B cell (primary cell): Measurements from ENCODE around the gene CBX1. TPM values are rescaled to one million over a fixed set of nuclear protein-coding genes. Genes with fewer than 3 reads are reported as not detected.

ENCODE experiments used
- ATAC-seq: fragments of 200-7000 bp; cut with Tn5 transposase; one replicate; pipeline ENCODE4 v1.10.0; 2021; ENCODE audit warnings: low read depth, mild to moderate bottlenecking, moderate number of reproducible peaks, moderate library complexity
- CTCF ChIA-PET: fragments of 350-600 bp; sonication (Branson Sonifier 250); formaldehyde crosslinking; loops from one replicate; lab custom pipeline; 2021; ENCODE audit warnings: antibody characterized with exemption, inconsistent platforms; lab: Charles Lee
- POLR2A ChIA-PET: fragments of 350-600 bp; sonication (Branson Sonifier 250); formaldehyde crosslinking; loops from one replicate; lab custom pipeline; 2021; ENCODE audit warnings: antibody characterized with exemption; lab: Charles Lee
- DNase-seq: peaks from one replicate; pipeline ENCODE4 v3.0.0; 2013
- H2AFZ ChIP-seq: 2 replicates; pipeline ENCODE4 v1.6.1; 2012; ENCODE audit warnings: mild to moderate bottlenecking, low read depth, low read length; ENCODE audit not compliant: insufficient read depth, poor library complexity, severe bottlenecking
- H3K27ac ChIP-seq, 2 donors: 1 replicate in 1 of 2; 2 replicates in 1 of 2; pipeline ENCODE4 v1.5.1; 2012 to 2013; ENCODE audit warnings: low read length in 2 of 2, mild to moderate bottlenecking in 2 of 2, moderate library complexity in 1 of 2
- H3K27me3 ChIP-seq, 4 experiments: fragments of 200-600 bp in 1 of 4; sonication (generic) in 1 of 4; replicated peaks in 1 of 4; 1 replicate in 2 of 4; 2 replicates in 2 of 4; pipeline versions ENCODE4 v1.6.1 to v1.7.0; 2013 to 2016; ENCODE audit warnings: low read length in 3 of 4, mild to moderate bottlenecking in 2 of 4, mixed read lengths in 1 of 4, moderate library complexity in 1 of 4; ENCODE audit not compliant: insufficient read depth in 4 of 4, control insufficient read depth in 3 of 4; ENCODE audit errors: control extremely low read depth in 1 of 4
- H3K36me3 ChIP-seq, 2 experiments: replicated peaks in 1 of 2; 1 replicate in 1 of 2; 2 replicates in 1 of 2; pipeline versions ENCODE4 v1.6.1 to v1.7.1; 2013; ENCODE audit warnings: low read length in 1 of 2; ENCODE audit not compliant: insufficient read depth in 2 of 2, control insufficient read depth in 1 of 2; ENCODE audit errors: control extremely low read depth in 1 of 2, extremely low read depth in 1 of 2
- H3K4me1 ChIP-seq, 2 donors: fragments of 200-600 bp in 1 of 2; sonication (generic) in 1 of 2; 1 replicate in 1 of 2; 2 replicates in 1 of 2; pipeline versions ENCODE4 v1.5.1 to v1.6.1; 2013 to 2017; ENCODE audit warnings: low read length in 2 of 2; ENCODE audit not compliant: control insufficient read depth in 2 of 2, insufficient read depth in 2 of 2
- H3K4me2 ChIP-seq: replicated peaks from 2 replicates; pipeline ENCODE3; 2012; ENCODE audit warnings: mild to moderate bottlenecking, low read depth, low read length; ENCODE audit not compliant: poor library complexity, severe bottlenecking
- H3K4me3 ChIP-seq, 5 experiments: fragments of 200-600 bp in 1 of 5; sonication (generic) in 1 of 5; 1 replicate in 3 of 5; 2 replicates in 2 of 5; pipeline versions ENCODE4 v1.5.1 to v1.7.0; 2011 to 2016; ENCODE audit warnings: low read length in 4 of 5, mild to moderate bottlenecking in 4 of 5, low read depth in 2 of 5, control low read depth in 1 of 5, moderate library complexity in 1 of 5; ENCODE audit not compliant: insufficient read depth in 1 of 5; ENCODE audit errors: control extremely low read depth in 1 of 5, extremely low read depth in 1 of 5
- H3K79me2 ChIP-seq: fragments of 200-600 bp; sonication (generic); one replicate; pipeline ENCODE4 v1.6.0; 2016; ENCODE audit warnings: low read length; ENCODE audit not compliant: control insufficient read depth, insufficient read depth
- H3K9ac ChIP-seq: fragments of 200-600 bp; sonication (generic); 2 replicates; pipeline ENCODE4 v1.6.1; 2017; ENCODE audit warnings: mild to moderate bottlenecking, low read length, moderate library complexity
- H3K9me3 ChIP-seq, 3 donors: one replicate each; pipeline versions ENCODE4 v1.6.1 to v1.7.1; 2013; ENCODE audit warnings: low read length in 2 of 3; ENCODE audit not compliant: control insufficient read depth in 2 of 3, insufficient read depth in 1 of 3; ENCODE audit errors: control extremely low read depth in 1 of 3
- H4K20me1 ChIP-seq: 2 replicates; pipeline ENCODE4 v1.6.0; 2012; ENCODE audit warnings: mild to moderate bottlenecking, low read length; ENCODE audit not compliant: insufficient read depth, control insufficient read depth, poor library complexity, severe bottlenecking
- H3K27ac Mint-ChIP-seq: one replicate; pipeline ENCODE4 v1.8.0; 2021; ENCODE audit warnings: mixed read lengths
- H3K27me3 Mint-ChIP-seq: one replicate; pipeline ENCODE4 v1.8.0; 2021; ENCODE audit warnings: mixed read lengths
- H3K4me1 Mint-ChIP-seq: one replicate; pipeline ENCODE4 v1.8.0; 2021; ENCODE audit warnings: mixed read lengths
- H3K4me3 Mint-ChIP-seq: one replicate; pipeline ENCODE4 v1.8.0; 2021; ENCODE audit warnings: mixed read lengths
- H3K9me3 Mint-ChIP-seq: one replicate; pipeline ENCODE4 v1.8.0; 2022; ENCODE audit warnings: mixed read lengths; ENCODE audit not compliant: insufficient read depth
- EZH2 ChIP-seq: IDR thresholded peaks from 2 replicates; pipeline ENCODE4 v1.6.1; 2012; ENCODE audit warnings: borderline replicate concordance, low read depth, mild to moderate bottlenecking, moderate library complexity, low read length; ENCODE audit not compliant: insufficient read depth, poor library complexity, severe bottlenecking
- WGBS: methylation state at CpG from one replicate; pipeline ENCODE4 v1.1.5; 2013; ENCODE audit warnings: missing lambda C conversion rate; ENCODE audit not compliant: insufficient coverage; 5-methylcytosine and 5-hydroxymethylcytosine counted together
- intact Hi-C: fragments of 100-400 bp; cut with micrococcal nuclease; formaldehyde crosslinking; loops from one replicate; pipeline ENCODE4 v1.10.0; 2022
- polyA plus RNA-seq: library from polyadenylated mRNA; depleted of rRNA; stranded (reverse); fragments of >200 nt; gene quantifications from 2 replicates; pipeline ENCODE4 v1.2.3, GENCODE V29; 2012
- total RNA-seq, 2 donors: library from RNA; stranded (reverse); fragments of 120-200 nt in 1 of 2; gene quantifications; 1 replicate in 1 of 2; 2 replicates in 1 of 2; pipeline versions ENCODE4 v1.2.3 to v1.2.4, GENCODE V29; 2013 to 2022
- TF ChIP-seq, protein P1 (sequence below): fragments of 200-600 bp; IDR thresholded peaks from one replicate; pipeline ENCODE4 v1.8.0; 2022; ENCODE audit warnings: antibody characterized with exemption, mild to moderate bottlenecking

Gene CBX1
- total and polyA plus RNA-seq, 2 donors (not counting 1 experiment from before 2014, with no cell fraction given), result 9.4 to 33.1 TPM

DNA sequence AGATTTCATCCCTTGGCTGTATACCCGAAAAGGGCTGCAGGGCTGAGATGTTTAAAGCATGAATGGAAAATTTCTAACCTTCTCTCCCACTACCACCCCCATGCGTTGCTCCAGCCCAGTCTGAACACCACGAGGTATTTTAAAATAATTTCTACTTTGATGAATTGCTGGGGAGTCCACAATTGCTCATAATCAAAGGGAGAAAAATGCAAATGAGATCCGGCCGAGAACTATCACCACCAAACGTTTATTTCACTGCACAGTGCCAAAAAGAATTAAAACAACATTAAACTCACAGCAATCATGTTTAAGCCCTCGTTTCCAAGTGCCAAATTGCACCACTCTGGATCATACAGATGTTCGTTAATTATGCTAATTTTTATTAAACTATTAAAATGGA, 43.0 kb upstream of the CBX1 start:
- DNase-seq, result no peak
- H3K27ac Mint-ChIP-seq, result no peak overlapping the region
- 82% methylated on average over 2 of the region's 8 CpGs for WGBS
- Histone ChIP-seq H4K20me1 (no peaks in the 10 kb centered on the region), H3K4me3 (no peak overlapping the region), H3K27ac (no peak overlapping the region), H3K9me3 (no peaks in the 10 kb centered on the region), H2AFZ (no peak overlapping the region), H3K27me3 (no peaks in the 10 kb centered on the region), H3K79me2 (no peaks in the 10 kb centered on the region), H3K4me2 (no peak overlapping the region), H3K4me1 (no peaks in the 10 kb centered on the region), H3K36me3 (peaks cover 0 to 5% of the 10 kb centered on the region in 2 experiments), H3K9ac (no peak overlapping the region)
- peaks cover 15% of the 10 kb centered on the region for H3K4me1 Mint-ChIP-seq
- intact Hi-C loops, result no loop called here
- ChIA-PET POLR2A (no interaction called here), CTCF (no interaction called here)
- no peaks in the 10 kb centered on the region for H3K27me3 Mint-ChIP-seq
- no peak overlapping the region for H3K4me3 Mint-ChIP-seq
- no peak for ATAC-seq
- TF ChIP-seq, protein P1, sequence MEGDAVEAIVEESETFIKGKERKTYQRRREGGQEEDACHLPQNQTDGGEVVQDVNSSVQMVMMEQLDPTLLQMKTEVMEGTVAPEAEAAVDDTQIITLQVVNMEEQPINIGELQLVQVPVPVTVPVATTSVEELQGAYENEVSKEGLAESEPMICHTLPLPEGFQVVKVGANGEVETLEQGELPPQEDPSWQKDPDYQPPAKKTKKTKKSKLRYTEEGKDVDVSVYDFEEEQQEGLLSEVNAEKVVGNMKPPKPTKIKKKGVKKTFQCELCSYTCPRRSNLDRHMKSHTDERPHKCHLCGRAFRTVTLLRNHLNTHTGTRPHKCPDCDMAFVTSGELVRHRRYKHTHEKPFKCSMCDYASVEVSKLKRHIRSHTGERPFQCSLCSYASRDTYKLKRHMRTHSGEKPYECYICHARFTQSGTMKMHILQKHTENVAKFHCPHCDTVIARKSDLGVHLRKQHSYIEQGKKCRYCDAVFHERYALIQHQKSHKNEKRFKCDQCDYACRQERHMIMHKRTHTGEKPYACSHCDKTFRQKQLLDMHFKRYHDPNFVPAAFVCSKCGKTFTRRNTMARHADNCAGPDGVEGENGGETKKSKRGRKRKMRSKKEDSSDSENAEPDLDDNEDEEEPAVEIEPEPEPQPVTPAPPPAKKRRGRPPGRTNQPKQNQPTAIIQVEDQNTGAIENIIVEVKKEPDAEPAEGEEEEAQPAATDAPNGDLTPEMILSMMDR, result no peak
- TF ChIP-seq EZH2, result no peak
- H3K9me3 Mint-ChIP-seq, result no peaks in the 10 kb centered on the region

- Mint-ChIP-seq H3K4me3 (no peak overlapping the region), H3K27me3 (no peaks in the 10 kb centered on the region), H3K4me1 (peaks cover 15% of the 10 kb centered on the region), H3K9me3 (no peaks in the 10 kb centered on the region), H3K27ac (no peak overlapping the region)
- Histone ChIP-seq H3K4me3 (no peak overlapping the region), H3K36me3 (peaks cover 0 to 5% of the 10 kb centered on the region in 2 experiments), H4K20me1 (no peaks in the 10 kb centered on the region), H3K9ac (no peak overlapping the region), H3K27ac (no peak overlapping the region), H3K4me2 (no peak overlapping the region), H3K27me3 (no peaks in the 10 kb centered on the region), H2AFZ (no peak overlapping the region), H3K4me1 (no peaks in the 10 kb centered on the region), H3K9me3 (no peaks in the 10 kb centered on the region), H3K79me2 (no peaks in the 10 kb centered on the region)
- TF ChIP-seq EZH2, result no peak
- TF ChIP-seq, protein P1, result no peak
- ATAC-seq (no peak), DNase-seq (no peak)
- intact Hi-C loops, result no loop called here
- WGBS, result no CpG with 5 or more reads among the region's 6 CpGs
- ChIA-PET CTCF (interaction anchor here (0.8 kb wide), 1 partner anchor 64 kb away, joined by 3 read pairs; no protein-coding TSS in a partner anchor), POLR2A (no interaction called here)
Observed at GRCh38 chr17:48143629-48144028, 42.4 kb upstream of the CBX1 start.
